GM18505 (cell line): ENCODE data around the gene MARCHF3.
"Not testable (repeated sequence)": the region's sequence is repeated elsewhere in the genome, so short reads cannot be mapped to it uniquely, and the experiment has no call there.

ENCODE experiments used
- ATAC-seq: cut with Tn5 transposase; IDR thresholded peaks from one replicate; pipeline ENCODE4 v1.9.1; 2021; ENCODE audit not compliant: unreplicated experiment
- POLR2A ChIP-seq: IDR thresholded peaks from 4 replicates; pipeline ENCODE4 v1.6.1; 2011; ENCODE audit warnings: borderline replicate concordance; ENCODE audit not compliant: insufficient read depth, insufficient read length; ENCODE audit errors: extremely low read depth

Gene MARCHF3

DNA sequence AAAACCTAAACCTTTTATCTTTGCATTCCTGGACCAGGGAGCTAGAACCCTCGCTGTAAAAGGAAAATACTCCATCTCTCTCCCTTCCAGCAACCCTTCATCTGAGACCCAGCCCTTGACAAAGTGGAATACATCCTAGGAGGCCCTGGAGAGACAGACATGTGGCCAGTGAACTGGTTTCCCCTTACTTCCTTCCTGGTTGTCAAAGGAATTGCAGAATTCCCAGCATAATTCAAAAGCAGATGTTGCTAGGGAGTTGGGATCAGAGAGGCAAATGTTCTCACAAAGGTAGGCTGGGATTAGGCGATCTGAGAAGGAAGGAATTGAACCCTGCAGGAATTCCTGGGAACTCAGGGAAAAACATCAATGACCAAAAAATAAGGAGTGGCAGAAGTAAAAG, 80.9 kb downstream of the MARCHF3 start:
- ATAC-seq: no peak
- TF ChIP-seq POLR2A: no peak

- no peak for ATAC-seq
- no peak for TF ChIP-seq POLR2A
Measured at GRCh38 chr5:126948453-126948852, 81.9 kb downstream of the MARCHF3 start.

- peak; percentile 25 for ATAC-seq
Measured at GRCh38 chr5:126948011-126948355, 82.4 kb downstream of the MARCHF3 start.

GRCh38 chr5:126947146-126948010, 83.0 kb downstream of the MARCHF3 start:
- peak; percentile 84 for ATAC-seq
- TF ChIP-seq POLR2A: no peak

More at GRCh38 chr5:126948011-126948355, 82.4 kb downstream of the MARCHF3 start:
- no peak for TF ChIP-seq POLR2A

GRCh38 chr5:126942908-126943307, 87.5 kb downstream of the MARCHF3 start:
- ATAC-seq: not testable (repeated sequence)

DNA sequence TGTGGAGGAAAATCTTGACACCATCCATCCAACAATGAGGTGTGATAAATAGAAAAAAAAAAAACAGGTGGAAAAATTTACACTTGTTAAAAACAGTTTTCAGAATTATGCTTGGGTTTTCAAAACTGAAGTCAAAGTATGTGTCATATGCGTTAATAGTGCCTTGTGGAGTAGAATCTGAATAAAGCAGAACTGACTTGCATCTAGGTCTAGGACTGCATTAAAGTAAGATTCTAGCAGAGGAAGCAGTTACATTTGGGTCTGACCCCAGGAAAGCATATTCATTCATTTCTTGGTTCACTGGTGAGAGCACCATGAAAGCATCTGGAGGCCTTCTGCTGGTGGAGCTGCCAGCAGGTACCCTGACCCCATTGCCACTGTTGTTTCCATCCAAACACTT, 89.0 kb downstream of the MARCHF3 start:
- no peak for ATAC-seq
- TF ChIP-seq POLR2A: no peak

DNA sequence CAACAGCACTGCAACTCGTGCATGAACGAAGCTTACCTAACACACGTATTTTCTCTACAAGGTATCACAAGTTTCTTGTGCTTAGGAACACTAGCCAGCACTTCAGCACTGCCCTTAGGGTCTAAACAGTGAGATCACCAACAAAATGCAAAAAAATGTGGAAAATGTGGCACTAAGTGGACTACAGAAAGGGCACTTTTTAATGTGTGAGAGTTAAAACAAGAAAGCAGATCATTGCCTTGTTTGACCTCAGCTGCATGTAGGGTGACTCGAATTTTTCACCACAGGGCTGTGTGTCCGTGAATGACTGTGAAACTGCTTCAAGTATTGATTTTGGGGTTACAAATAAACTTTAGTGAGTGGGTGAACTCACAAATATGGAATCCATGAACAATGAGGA, 90.5 kb downstream of the MARCHF3 start:
- ATAC-seq: no peak
- no peak for TF ChIP-seq POLR2A

- no peak for ATAC-seq
- no peak for TF ChIP-seq POLR2A
Measured at GRCh38 chr5:126938466-126938865, 91.9 kb downstream of the MARCHF3 start.

DNA sequence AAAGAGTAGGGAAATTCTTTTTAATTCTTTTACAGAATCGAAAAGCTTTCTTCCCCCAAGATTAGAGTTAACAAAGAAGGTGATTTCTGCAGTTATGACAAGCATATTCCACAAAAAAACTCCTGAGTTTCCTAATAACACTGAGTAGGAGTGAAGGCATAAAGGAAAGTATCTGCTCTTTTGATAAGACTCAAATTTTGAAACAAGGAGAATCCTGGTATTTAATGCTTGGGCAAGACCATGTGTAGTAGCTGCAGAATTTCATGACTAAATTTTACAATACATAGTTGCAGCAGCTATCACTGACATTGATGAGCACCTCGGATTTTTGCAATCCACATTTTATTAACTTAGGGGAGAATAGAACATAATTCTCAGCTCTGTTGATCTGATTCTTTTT, 92.6 kb downstream of the MARCHF3 start:
- TF ChIP-seq POLR2A: no peak
- ATAC-seq: no peak

DNA sequence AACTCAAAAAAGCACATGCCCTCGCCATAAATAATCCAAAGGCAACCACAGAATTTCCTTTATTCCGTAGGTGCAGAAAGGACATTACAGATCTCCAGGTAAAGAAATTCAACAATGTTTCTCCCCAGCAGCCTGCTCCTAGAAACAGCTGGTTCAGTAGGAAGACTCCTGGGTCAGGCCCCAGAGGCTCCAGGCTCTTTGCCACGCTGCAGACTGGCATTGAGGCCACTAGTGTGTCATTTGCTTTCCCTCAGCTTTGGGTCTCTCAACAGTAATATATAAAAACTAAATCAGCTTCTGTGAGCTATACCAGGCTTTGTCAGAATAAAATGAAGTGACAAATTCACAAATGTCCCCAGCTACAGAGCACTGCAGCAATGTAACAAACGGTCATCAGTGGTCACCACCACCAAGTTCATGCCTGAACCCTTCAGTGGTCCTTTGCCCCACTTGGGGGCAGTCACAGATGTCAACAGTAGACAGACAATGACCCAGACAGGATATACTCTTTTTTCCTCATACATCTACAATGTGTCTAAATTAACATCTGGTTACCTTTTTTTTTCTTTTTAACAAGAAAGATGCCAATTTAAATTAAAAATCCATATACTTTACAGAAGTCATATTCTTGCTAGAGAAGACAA, 93.5 kb downstream of the MARCHF3 start:
- no peak for ATAC-seq

GRCh38 chr5:126931963-126932660, 98.2 kb downstream of the MARCHF3 start:
- ATAC-seq: no peak
- TF ChIP-seq POLR2A: no peak

More for the DNA sequence above, 93.5 kb downstream of the MARCHF3 start:
- no peak for TF ChIP-seq POLR2A

- no peak for ATAC-seq
- no peak for TF ChIP-seq POLR2A
Measured at GRCh38 chr5:126928041-126928440, 102.3 kb downstream of the MARCHF3 start.

GRCh38 chr5:126927429-126927828, 102.9 kb downstream of the MARCHF3 start:
- TF ChIP-seq POLR2A: no peak
- ATAC-seq: no peak

DNA sequence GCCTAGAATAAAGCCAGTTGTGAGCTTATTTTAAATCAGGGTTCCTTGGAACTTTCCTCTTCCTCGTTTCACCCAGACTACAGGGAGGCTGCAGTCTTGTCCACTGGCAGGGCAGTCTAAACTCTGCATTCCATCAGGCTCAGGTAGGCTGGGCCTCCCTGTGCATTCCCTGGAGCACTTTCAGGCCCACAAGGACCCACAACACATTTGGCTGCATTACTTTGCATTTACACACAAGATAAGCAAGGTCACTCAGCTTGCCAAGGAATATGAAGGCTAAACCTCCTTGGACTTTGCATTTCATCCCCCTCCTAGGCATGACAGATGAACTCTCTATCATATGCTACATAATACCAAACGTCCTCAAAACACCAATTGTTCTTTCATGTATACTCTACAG, 104.2 kb downstream of the MARCHF3 start:
- no peak for TF ChIP-seq POLR2A
- ATAC-seq: no peak
